GM19099 (cell line): ENCODE data around the gene SBNO2.

ENCODE experiments used
- POLR2A ChIP-seq: IDR thresholded peaks from 3 replicates; pipeline ENCODE4 v1.6.1; 2011; ENCODE audit warnings: low read depth; ENCODE audit not compliant: insufficient read length; ENCODE audit errors: extremely low read depth

SBNO2 gene

GRCh38 chr19:1093811-1094553, 80.1 kb downstream of the SBNO2 start:
- no peak for TF ChIP-seq POLR2A

- no peak for TF ChIP-seq POLR2A
Measured at GRCh38 chr19:1093330-1093729, 80.7 kb downstream of the SBNO2 start.

- TF ChIP-seq POLR2A, result no peak
Measured at GRCh38 chr19:1091544-1092175, 82.4 kb downstream of the SBNO2 start.

- no peak for TF ChIP-seq POLR2A
Measured at GRCh38 chr19:1090731-1091543, 83.1 kb downstream of the SBNO2 start.

GRCh38 chr19:1089891-1090290, 84.2 kb downstream of the SBNO2 start:
- TF ChIP-seq POLR2A, result no peak

DNA sequence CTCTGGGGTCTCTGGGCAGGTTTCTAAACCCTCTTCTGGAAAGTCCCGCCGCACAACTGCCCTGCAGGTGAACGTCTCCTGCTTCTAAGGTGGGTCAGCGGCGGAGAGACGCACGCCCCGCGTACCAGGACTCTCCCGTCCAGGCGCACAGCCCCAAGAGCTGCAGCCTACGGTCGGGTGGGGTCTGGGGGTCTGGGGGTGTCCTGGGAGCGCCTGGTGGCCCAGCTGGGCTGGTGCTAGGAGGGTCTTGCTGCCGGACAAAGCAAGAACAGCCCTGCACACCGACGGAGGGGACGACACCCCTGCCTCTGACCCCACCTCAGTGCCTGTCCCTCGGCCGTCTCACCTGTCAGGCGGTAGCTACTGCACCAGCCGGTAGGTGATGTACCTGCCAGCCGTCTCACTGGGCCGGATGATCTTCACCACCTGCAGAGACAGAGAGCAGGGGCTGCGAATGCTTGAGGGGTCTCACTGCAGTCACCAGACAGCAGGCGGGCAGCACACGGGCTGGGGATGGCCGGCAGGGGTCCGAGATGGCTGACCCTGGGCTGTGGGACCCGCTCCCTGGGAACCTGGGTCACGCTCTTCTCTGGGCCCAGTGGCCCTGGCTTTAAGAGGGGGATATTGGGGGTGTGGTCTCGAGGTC, 84.8 kb downstream of the SBNO2 start:
- TF ChIP-seq POLR2A, result no peak

- no peak for TF ChIP-seq POLR2A
Measured at GRCh38 chr19:1088416-1089010, 85.6 kb downstream of the SBNO2 start.

- TF ChIP-seq POLR2A, result no peak
Measured at GRCh38 chr19:1087813-1088415, 86.2 kb downstream of the SBNO2 start.

DNA sequence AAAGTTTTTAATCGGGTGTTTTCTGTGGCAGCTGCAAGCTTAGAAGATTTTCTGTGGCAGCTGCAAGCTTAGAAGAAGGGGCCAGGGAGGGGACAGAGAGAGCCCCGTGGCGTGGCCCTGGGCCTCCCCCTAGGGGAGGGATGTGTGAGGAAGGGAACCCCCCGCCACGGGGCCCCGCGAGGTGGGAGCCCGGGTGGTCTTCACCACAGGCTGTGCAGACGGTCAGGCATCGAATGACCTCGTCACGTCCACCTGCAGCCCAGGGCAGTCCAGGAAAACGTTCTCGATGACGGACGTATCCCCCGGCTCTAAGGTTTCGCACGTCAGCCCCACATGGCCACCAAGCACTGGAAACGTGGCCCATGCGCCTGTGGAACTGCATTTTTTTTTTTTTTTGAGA, 87.5 kb downstream of the SBNO2 start:
- TF ChIP-seq POLR2A, result no peak

DNA sequence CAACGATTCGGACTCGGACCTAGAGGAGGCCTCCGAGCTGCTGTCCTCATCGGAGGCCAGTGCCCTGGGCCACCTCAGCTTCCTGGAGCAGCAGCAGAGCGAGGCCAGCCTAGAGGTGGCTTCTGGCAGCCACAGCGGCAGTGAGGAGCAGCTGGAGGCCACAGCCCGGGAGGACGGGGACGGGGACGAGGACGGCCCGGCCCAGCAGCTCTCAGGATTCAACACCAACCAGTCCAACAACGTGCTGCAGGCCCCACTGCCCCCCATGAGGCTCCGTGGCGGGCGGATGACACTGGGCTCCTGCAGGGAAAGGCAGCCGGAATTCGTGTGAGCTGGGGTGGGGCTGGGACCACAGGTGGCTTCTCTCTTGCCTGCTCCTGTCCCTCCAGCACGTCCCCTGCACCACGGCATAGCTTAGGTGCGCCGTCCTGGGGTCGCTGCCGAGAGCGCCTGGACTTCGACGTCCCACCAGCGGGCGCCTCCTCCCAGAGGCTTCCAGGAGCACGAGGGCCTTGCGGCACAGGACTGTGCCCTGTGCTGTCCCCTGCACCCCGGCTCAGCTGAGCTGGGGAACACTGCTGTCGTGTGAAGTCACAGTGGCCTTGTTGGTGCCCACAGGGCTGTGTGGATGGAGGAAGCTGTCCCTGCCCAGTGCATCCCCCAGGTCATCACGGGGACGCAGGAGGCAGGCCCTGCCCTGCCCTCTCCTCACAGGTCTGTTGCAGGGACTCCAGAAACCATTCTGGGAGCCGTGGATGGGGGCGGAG, 88.2 kb downstream of the SBNO2 start:
- TF ChIP-seq POLR2A, result no peak

DNA sequence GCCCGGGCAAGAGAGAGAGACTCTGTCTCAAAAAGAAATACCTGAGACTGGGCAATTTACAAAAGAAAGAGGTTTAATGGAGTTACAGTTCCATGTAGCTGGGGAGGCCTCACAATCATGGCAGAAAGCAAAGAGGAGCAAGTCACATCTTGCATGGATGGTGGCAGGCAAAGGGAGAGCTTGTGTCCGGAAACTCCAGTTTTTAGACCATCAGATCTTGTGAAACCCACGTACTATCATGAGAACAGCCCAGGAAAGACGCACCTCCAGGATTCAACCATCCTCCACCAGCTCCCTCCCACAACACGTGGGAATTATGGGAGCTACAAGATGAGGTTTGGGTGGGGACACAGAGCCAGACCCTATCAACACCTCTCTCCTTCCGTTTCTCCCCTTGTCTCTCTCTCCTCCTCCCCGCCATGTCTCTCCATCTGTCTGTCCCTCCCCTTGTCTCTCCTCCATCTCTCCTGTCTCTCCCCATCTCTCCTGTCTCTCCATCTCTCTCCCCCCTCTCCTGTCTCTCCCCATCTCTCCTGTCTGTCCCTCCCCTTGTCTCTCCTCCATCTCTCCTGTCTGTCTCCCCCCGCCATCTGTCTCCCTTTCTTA, 88.9 kb downstream of the SBNO2 start:
- TF ChIP-seq POLR2A, result no peak

GRCh38 chr19:1084024-1084868, 89.8 kb downstream of the SBNO2 start:
- TF ChIP-seq POLR2A, result no peak
